SK-N-SH (cell line): ENCODE data around the gene PCP4L1. TPM values are rescaled to one million over a fixed set of nuclear protein-coding genes. Genes with fewer than 3 reads are reported as not detected.

Experiments used
- CTCF ChIA-PET: fragments of 300-600, 350-600 bp; formaldehyde crosslinking; extraction: SDS; loops from one replicate; lab custom pipeline; 2021; lab: Yijun Ruan, JAX
- POLR2A ChIA-PET: fragments of 350-600 bp; sonication (Branson Sonifier 250); formaldehyde crosslinking; extraction: SDS; loops from one replicate; lab custom pipeline; 2020; ENCODE audit warnings: antibody characterized with exemption, inconsistent platforms; lab: Yijun Ruan, JAX
- DNase-seq: peaks from one replicate; pipeline ENCODE4 v3.0.0; 2012
- H2AFZ ChIP-seq: fragments of 200-600 bp; sonication (generic); 2 replicates; pipeline ENCODE4 v1.8.1; 2016; ENCODE audit warnings: antibody characterized with exemption, mild to moderate bottlenecking, low read depth
- H3F3A ChIP-seq: fragments of 200-600 bp; sonication (generic); replicated peaks from 2 replicates; pipeline ENCODE3; 2016; ENCODE audit warnings: antibody characterized with exemption, mild to moderate bottlenecking; ENCODE audit not compliant: insufficient read depth
- H3K27ac ChIP-seq, 2 experiments: fragments of 200-500 bp in 1 of 2; fragments of 200-600 bp in 1 of 2; sonication (Bioruptor generic) in 1 of 2; sonication (generic), shearing (Covaris generic) in 1 of 2; 2 replicates each; pipeline versions ENCODE4 v1.5.1 to v1.6.1; 2014 to 2016; ENCODE audit warnings: low read depth in 2 of 2, inconsistent platforms in 1 of 2, low read length in 1 of 2, mild to moderate bottlenecking in 1 of 2, mixed read lengths in 1 of 2
- H3K27me3 ChIP-seq: fragments of 200-600 bp; sonication (generic), shearing (Covaris generic); 2 replicates; pipeline ENCODE4 v1.6.1; 2016; ENCODE audit warnings: mixed run types; ENCODE audit not compliant: insufficient read depth
- H3K36me3 ChIP-seq, 2 experiments: fragments of 200-500 bp in 1 of 2; fragments of 200-600 bp in 1 of 2; sonication (Bioruptor generic) in 1 of 2; sonication (generic) in 1 of 2; replicated peaks in 1 of 2; 2 replicates each; pipeline versions ENCODE3 to v1.5.1; 2014 to 2016; ENCODE audit warnings: low read length in 1 of 2, mild to moderate bottlenecking in 1 of 2; ENCODE audit not compliant: insufficient read depth in 2 of 2, control insufficient read depth in 1 of 2
- H3K4me1 ChIP-seq, 2 experiments: fragments of 200-500 bp in 1 of 2; fragments of 200-600 bp in 1 of 2; sonication (Bioruptor generic) in 1 of 2; sonication (generic), shearing (Covaris generic) in 1 of 2; 2 replicates each; pipeline versions ENCODE4 v1.5.1 to v1.6.1; 2014 to 2016; ENCODE audit warnings: low read depth in 1 of 2, low read length in 1 of 2, mixed run types in 1 of 2; ENCODE audit not compliant: insufficient read depth in 2 of 2, control insufficient read depth in 1 of 2
- H3K4me2 ChIP-seq: fragments of 200-600 bp; sonication (generic), shearing (Covaris generic); 2 replicates; pipeline ENCODE4 v1.6.1; 2017; ENCODE audit warnings: mixed run types
- H3K4me3 ChIP-seq, 2 experiments: fragments of 200-500 bp in 1 of 2; fragments of 200-600 bp in 1 of 2; sonication (Bioruptor generic) in 1 of 2; sonication (generic), shearing (Covaris generic) in 1 of 2; 2 replicates each; pipeline versions ENCODE4 v1.5.1 to v1.8.1; 2014 to 2016; ENCODE audit warnings: low read depth in 2 of 2, inconsistent platforms in 1 of 2, low read length in 1 of 2, mild to moderate bottlenecking in 1 of 2, mixed read lengths in 1 of 2, moderate library complexity in 1 of 2
- H3K79me2 ChIP-seq: fragments of 200-600 bp; sonication (generic); 2 replicates; pipeline ENCODE4 v1.8.1; 2017; ENCODE audit warnings: mild to moderate bottlenecking; ENCODE audit not compliant: insufficient read depth
- H3K9ac ChIP-seq: fragments of 200-600 bp; sonication (generic); 2 replicates; pipeline ENCODE4 v1.6.1; 2017; ENCODE audit warnings: mixed run types
- H3K9me2 ChIP-seq: fragments of 200-600 bp; sonication (generic); 2 replicates; pipeline ENCODE4 v1.6.1; 2017; ENCODE audit warnings: mixed run types
- H3K9me3 ChIP-seq: fragments of 200-600 bp; sonication (generic); 2 replicates; pipeline ENCODE4 v1.6.1; 2017; ENCODE audit warnings: mixed run types, mild to moderate bottlenecking, moderate library complexity
- H4K20me1 ChIP-seq: fragments of 200-600 bp; sonication (generic); 2 replicates; pipeline ENCODE4 v1.6.1; 2017; ENCODE audit warnings: mild to moderate bottlenecking, mixed run types; ENCODE audit not compliant: insufficient read depth
- CTCF ChIP-seq: fragments of 200-600 bp; sonication (generic); IDR thresholded peaks from 2 replicates; pipeline ENCODE4 v1.6.1; 2017; ENCODE audit warnings: antibody characterized with exemption, mild to moderate bottlenecking, moderate library complexity
- FOXJ3 ChIP-seq: sonication (generic); formaldehyde crosslinking; IDR thresholded peaks from 2 replicates; pipeline ENCODE4 v1.5.1; 2020; ENCODE audit warnings: mild to moderate bottlenecking, missing genetic modification reagents
- GABPA ChIP-seq: IDR thresholded peaks from 2 replicates; pipeline ENCODE4 v1.4.0; 2012; ENCODE audit warnings: low read depth, mild to moderate bottlenecking
- GATA2 ChIP-seq: sonication (generic); formaldehyde crosslinking; IDR thresholded peaks from 2 replicates; pipeline ENCODE4 v1.5.0; 2020; ENCODE audit warnings: mild to moderate bottlenecking, missing genetic modification reagents
- MEF2A ChIP-seq: IDR thresholded peaks from 2 replicates; pipeline ENCODE4 v1.4.0; 2012; ENCODE audit warnings: low read depth, borderline replicate concordance
- MXI1 ChIP-seq: IDR thresholded peaks from 2 replicates; pipeline ENCODE4 v1.6.1; 2012; ENCODE audit warnings: mild to moderate bottlenecking, low read depth, low read length, improper control_type of control experiment
- NFIC ChIP-seq: IDR thresholded peaks from 2 replicates; pipeline ENCODE4 v1.4.0; 2012; ENCODE audit warnings: borderline replicate concordance
- PBX3 ChIP-seq: IDR thresholded peaks from 2 replicates; pipeline ENCODE4; 2012
- REST ChIP-seq: IDR thresholded peaks from 2 replicates; pipeline ENCODE4 v1.6.1; 2012; ENCODE audit warnings: mild to moderate bottlenecking, low read depth, low read length, moderate library complexity
- RFX5 ChIP-seq: IDR thresholded peaks from 2 replicates; pipeline ENCODE4 v1.6.1; 2012; ENCODE audit warnings: mild to moderate bottlenecking, improper control_type of control experiment, low read length
- RXRA ChIP-seq: IDR thresholded peaks from 2 replicates; pipeline ENCODE4 v1.4.0; 2012; ENCODE audit warnings: low read depth, mild to moderate bottlenecking, borderline replicate concordance
- SIN3A ChIP-seq: IDR thresholded peaks from 2 replicates; pipeline ENCODE4 v1.6.1; 2012; ENCODE audit warnings: low read depth, mild to moderate bottlenecking, low read length, moderate library complexity, borderline replicate concordance
- TEAD4 ChIP-seq: IDR thresholded peaks from 2 replicates; pipeline ENCODE4 v1.4.0; 2012; ENCODE audit warnings: mild to moderate bottlenecking, borderline replicate concordance; ENCODE audit not compliant: insufficient read depth
- USF1 ChIP-seq: IDR thresholded peaks from 2 replicates; pipeline ENCODE4 v1.4.0; 2012; ENCODE audit warnings: low read depth, borderline replicate concordance
- USF2 ChIP-seq: fragments of 150-350 bp; IDR thresholded peaks from 2 replicates; pipeline ENCODE4 v1.6.1; 2017; ENCODE audit warnings: antibody characterized with exemption, low read length, low read depth, borderline replicate concordance
- ZBTB33 ChIP-seq: IDR thresholded peaks from 2 replicates; pipeline ENCODE4 v1.4.0; 2012; ENCODE audit warnings: low read depth, borderline replicate concordance
- WGBS: methylation state at CpG from one replicate; pipeline ENCODE4 v1.1.6; 2017; ENCODE audit warnings: low lambda C conversion rate; 5-methylcytosine and 5-hydroxymethylcytosine counted together
- polyA plus RNA-seq, 3 experiments: library from polyadenylated mRNA; depleted of rRNA; stranded (reverse); fragments of >200 nt; gene quantifications; 2 replicates each; pipeline ENCODE4 v1.2.3, GENCODE V29; 2012

The PCP4L1 gene
- polyA plus RNA-seq, 1 of the 3 experiments (the other 2 are of a cell fraction), result not detected

- CTCF ChIA-PET, result interaction anchor here (0.9 to 2.3 kb wide), 2 partner anchors 9 to 16 kb away, joined by 3 to 7 read pairs; no protein-coding TSS in a partner anchor
Observed at GRCh38 chr1:161300478-161300877, 41.9 kb downstream of the PCP4L1 start.

More at GRCh38 chr1:161300478-161300877, 41.9 kb downstream of the PCP4L1 start:
- Histone ChIP-seq H3K27me3 (no peaks in the 10 kb centered on the region), H3K9me3 (no peaks in the 10 kb centered on the region), H3K36me3 (peaks cover 0 to 3% of the 10 kb centered on the region in 2 experiments), H3K9me2 (no peaks in the 10 kb centered on the region), H3K79me2 (no peaks in the 10 kb centered on the region), H3F3A (peaks cover 13% of the 10 kb centered on the region), H3K9ac (no peak overlapping the region), H3K27ac (no peak overlapping the region), H3K4me1 (peaks cover 0 to 11% of the 10 kb centered on the region in 2 experiments; a peak in 2 of 4 replicates), H3K4me2 (no peak overlapping the region), H3K4me3 (no peak overlapping the region), H4K20me1 (no peaks in the 10 kb centered on the region), H2AFZ (no peak overlapping the region)
- TF ChIP-seq ZBTB33 (no peak), FOXJ3 (CRISPR knock-in tag) (no peak), CTCF (no peak), MXI1 (no peak), USF1 (no peak), USF2 (no peak), TEAD4 (no peak), RXRA (no peak), GATA2 (CRISPR knock-in tag) (no peak), NFIC (no peak), SIN3A (no peak), RFX5 (no peak), GABPA (no peak), REST (no peak), MEF2A (no peak), PBX3 (no peak)
- WGBS, result 79% methylated on average over 4 of the region's 4 CpGs
- no peak for DNase-seq
- POLR2A ChIA-PET, result no interaction called here
